Psoas muscle (tissue), 8 donors: ENCODE results near the gene VKORC1. TPM values are rescaled to one million over a fixed set of nuclear protein-coding genes. Genes with fewer than 3 reads are reported as not detected.

Experiments
- ATAC-seq, 4 donors: fragments of 200-7000 bp; cut with Tn5 transposase; one replicate each; pipeline ENCODE4 v1.9.1; 2020; ENCODE audit warnings: moderate library complexity in 3 of 4, mild to moderate bottlenecking in 2 of 4
- DNase-seq, 2 donors: peaks; one replicate each; pipeline ENCODE4 v3.0.0-alpha.2; 2020
- H3K27ac ChIP-seq: fragments of 200-600 bp; one replicate; pipeline ENCODE4 v1.8.0; 2022
- H3K27me3 ChIP-seq, 3 donors: fragments of 200-600 bp in 1 of 3; one replicate each; pipeline versions ENCODE4 v1.6.1 to v1.8.0; 2013 to 2022; ENCODE audit warnings: low read length in 2 of 3, mild to moderate bottlenecking in 2 of 3, moderate library complexity in 1 of 3; ENCODE audit not compliant: insufficient read depth in 3 of 3
- H3K36me3 ChIP-seq, 2 donors: fragments of 200-600 bp in 1 of 2; one replicate each; pipeline versions ENCODE4 v1.6.1 to v1.8.0; 2013 to 2022; ENCODE audit warnings: low read depth in 1 of 2, mild to moderate bottlenecking in 1 of 2, moderate library complexity in 1 of 2; ENCODE audit not compliant: insufficient read depth in 1 of 2
- H3K4me1 ChIP-seq: fragments of 200-600 bp; one replicate; pipeline ENCODE4 v1.8.0; 2022
- H3K4me3 ChIP-seq: fragments of 200-600 bp; one replicate; pipeline ENCODE4 v1.8.0; 2022; ENCODE audit warnings: mild to moderate bottlenecking
- H3K9me3 ChIP-seq: fragments of 200-600 bp; one replicate; pipeline ENCODE4 v1.8.0; 2022
- CTCF ChIP-seq: fragments of 200-600 bp; IDR thresholded peaks from one replicate; pipeline ENCODE4 v1.8.0; 2022; ENCODE audit warnings: antibody characterized with exemption
- WGBS, 3 donors: extraction: QIAGEN DNeasy Blood & Tissue Kit; methylation state at CpG; one replicate each; pipeline versions ENCODE4 v1.1.6 to v1.1.7; 2013; 5-methylcytosine and 5-hydroxymethylcytosine counted together
- intact Hi-C, 2 donors: fragments of 100-400 bp; cut with DNase I; formaldehyde crosslinking; loops; one replicate each; pipeline versions ENCODE4 v1.11.0 to v1.14.2; 2022
- polyA plus RNA-seq, 3 donors: library from polyadenylated mRNA; stranded (reverse); fragments of 200-250 nt; gene quantifications; one replicate each; pipeline ENCODE4 v1.2.3, GENCODE V29; 2013
- total RNA-seq, 4 donors: library from RNA; stranded (reverse); fragmentation: NEBNext Ultra II Directional in 2 of 4; extraction: Animal tissue kit (Norgen Biotek cat#: 25700) in 2 of 4; gene quantifications; one replicate each; pipeline versions ENCODE4 v1.2.1 to v1.2.4, GENCODE V29; 2021 to 2023
- donor health status: healthy with polysubstance abuse.
- donor health status: DM: no; HTN: no; CAD: no; lungs with moderate emphysema.
- donor health status: Bipolar disorder and iron deficiency.
- donor health status: healthy.
- donor health status: DM: yes; HTN: yes; CAD: no.
- donor health status: DM: no; HTN: no; CAD: no.
- donor health status: DM: no; HTN: no; CAD: no.
- donor health status: DM: yes; HTN: yes; CAD: no.

The VKORC1 gene
- total and polyA plus RNA-seq, 7 donors, result 13.3 to 57.0 (median 17.8) TPM

GRCh38 chr16:31114468-31114867 is 19.9 kb upstream of the VKORC1 start:
- Histone ChIP-seq H3K4me1 (peaks cover 33% of the 10 kb centered on the region), H3K27me3 (no peaks in the 10 kb centered on the region), H3K9me3 (no peaks in the 10 kb centered on the region), H3K36me3 (peaks cover 2 to 35% of the 10 kb centered on the region in 2 donors), H3K4me3 (no peak overlapping the region), H3K27ac (peak overlapping the region; percentile 70)
- DNase-seq, result no peak
- intact Hi-C loops, result no loop called here
- ATAC-seq, result no peak
- no peak for TF ChIP-seq CTCF
- WGBS, 3 donors, result 67 to 79% (median 70%) methylated on average over 8 of the region's 8 CpGs

DNA sequence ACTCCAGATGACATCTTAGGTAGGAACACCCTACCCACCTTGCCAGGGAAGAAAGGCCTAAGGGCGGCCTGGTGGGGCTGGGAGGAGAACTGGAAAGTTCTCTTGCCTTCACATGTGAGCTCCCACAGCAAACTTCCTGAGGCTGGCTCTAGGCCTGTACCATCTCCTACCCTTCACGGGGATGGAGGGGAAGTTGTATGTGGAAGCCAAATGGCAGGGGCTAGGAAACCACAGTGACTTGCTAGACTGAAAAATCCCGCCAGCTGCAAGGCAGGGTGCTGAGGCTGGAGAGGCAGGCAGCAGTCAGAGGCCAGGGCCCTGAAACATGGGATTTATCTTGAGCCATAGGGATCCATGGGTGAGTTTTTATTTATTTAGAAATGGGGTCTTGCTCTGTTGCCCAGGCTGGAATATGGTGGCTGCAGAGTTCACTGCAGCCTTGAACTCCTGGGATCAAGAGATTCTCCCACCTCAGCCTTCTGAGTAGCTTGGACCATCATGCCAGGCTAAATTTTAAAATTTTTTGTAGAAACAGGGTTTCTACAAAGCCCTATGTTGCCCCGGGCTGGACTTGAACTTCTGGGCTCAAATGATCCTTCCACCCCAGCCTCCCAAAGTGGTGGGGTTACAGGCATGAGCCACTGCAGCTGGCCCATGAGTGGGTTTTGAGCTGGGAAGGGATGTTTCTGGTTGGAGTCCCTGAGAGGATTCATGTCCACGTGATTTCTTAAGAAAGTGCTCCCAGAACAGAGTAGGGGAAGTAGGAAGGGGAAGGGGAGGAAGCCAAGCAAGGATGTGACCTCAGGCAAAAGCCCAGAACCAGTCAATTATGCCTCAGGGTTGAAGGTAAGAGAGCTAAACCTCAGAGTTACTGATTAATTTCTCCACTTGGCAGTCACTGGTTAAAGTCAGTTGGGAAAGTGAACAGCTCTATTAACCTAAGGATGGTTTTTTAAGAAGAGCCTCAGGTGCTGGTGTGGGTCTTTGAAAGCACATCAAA is 18.8 kb upstream of the VKORC1 start:
- intact Hi-C loops, result no loop called here
- TF ChIP-seq CTCF, result no peak
- Histone ChIP-seq H3K4me1 (peaks cover 30% of the 10 kb centered on the region), H3K9me3 (no peaks in the 10 kb centered on the region), H3K27ac (peak overlapping the region; percentile 70), H3K27me3 (no peaks in the 10 kb centered on the region), H3K4me3 (no peak overlapping the region), H3K36me3 (peaks cover 2 to 29% of the 10 kb centered on the region in 2 donors)
- no peak for ATAC-seq
- no peak for DNase-seq
- WGBS, 3 donors, result 56 to 62% (median 56%) methylated on average over 5 of the region's 5 CpGs

DNA sequence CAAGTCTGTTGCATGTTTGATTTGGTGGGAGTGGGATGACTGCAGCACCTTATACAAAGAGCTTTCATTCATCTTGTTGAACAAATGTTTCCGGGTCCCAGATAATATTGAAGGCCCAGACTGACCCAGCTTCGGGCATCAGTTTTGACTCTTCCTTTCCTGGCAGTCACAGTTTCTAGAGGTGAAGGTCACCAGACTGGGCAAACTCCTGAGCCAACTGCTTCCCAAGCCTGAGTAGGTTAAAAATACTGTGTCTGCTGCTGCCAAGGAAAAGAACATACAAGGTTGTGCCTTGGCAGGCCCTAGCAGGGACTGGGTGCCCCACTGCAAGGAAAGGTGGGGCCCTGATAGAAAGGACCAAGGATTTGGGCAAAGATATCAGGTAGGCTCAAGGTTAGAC is 18.1 kb upstream of the VKORC1 start:
- H3K27me3 ChIP-seq, result no peaks in the 10 kb centered on the region
- H3K9me3 ChIP-seq, result no peaks in the 10 kb centered on the region
- no peak overlapping the region for H3K4me3 ChIP-seq
- WGBS, 3 donors, result 24 to 40% (median 35%) methylated on average over 2 of the region's 2 CpGs
- DNase-seq (no peak), ATAC-seq (peak; percentile 4 to 56 (median 37))
- peaks cover 26% of the 10 kb centered on the region for H3K4me1 ChIP-seq
- peak overlapping the region; percentile 70 for H3K27ac ChIP-seq
- no peak for TF ChIP-seq CTCF
- H3K36me3 ChIP-seq, result peaks cover 2 to 29% of the 10 kb centered on the region in 2 donors
- intact Hi-C loops, result no loop called here

DNA sequence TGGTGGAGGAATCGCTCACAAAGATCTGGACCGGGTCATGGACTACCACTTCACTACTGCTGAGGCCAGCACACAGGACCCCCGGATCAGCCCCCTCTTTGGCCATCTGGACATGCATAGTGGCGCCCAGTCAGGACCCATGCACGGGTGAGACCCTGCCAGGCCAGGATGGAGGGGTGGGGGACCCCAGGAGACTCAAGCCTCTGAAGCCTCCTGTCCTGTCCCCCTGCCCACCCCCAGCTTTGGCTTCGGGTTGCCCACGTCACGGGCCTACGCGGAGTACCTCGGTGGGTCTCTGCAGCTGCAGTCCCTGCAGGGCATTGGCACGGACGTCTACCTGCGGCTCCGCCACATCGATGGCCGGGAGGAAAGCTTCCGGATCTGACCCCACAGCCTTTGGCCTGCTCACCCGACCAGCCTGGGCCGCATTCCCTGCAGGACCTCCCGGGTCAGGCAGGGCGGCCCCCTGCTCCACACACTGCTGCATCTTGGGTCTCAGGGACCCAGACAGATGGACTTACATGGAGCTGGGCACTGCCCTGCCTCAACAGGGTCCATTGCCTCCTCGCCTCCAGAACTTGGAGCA is 17.4 kb upstream of the VKORC1 start:
- no peaks in the 10 kb centered on the region for H3K27me3 ChIP-seq
- TF ChIP-seq CTCF, result no peak
- DNase-seq, result no peak
- H3K9me3 ChIP-seq, result no peaks in the 10 kb centered on the region
- peaks cover 2 to 29% of the 10 kb centered on the region in 2 donors for H3K36me3 ChIP-seq
- no peak for ATAC-seq
- H3K27ac ChIP-seq, result peak overlapping the region; percentile 70
- no peak overlapping the region for H3K4me3 ChIP-seq
- 85 to 93% (median 87%) methylated on average over 21 to 23 of the region's 23 CpGs for WGBS, 3 donors
- H3K4me1 ChIP-seq, result peaks cover 26% of the 10 kb centered on the region
- intact Hi-C loops, result no loop called here
